H1 (cell line): Measurements from ENCODE around the gene JMJD7. TPM values are rescaled to one million over a fixed set of nuclear protein-coding genes. Genes with fewer than 3 reads are reported as not detected.

ENCODE experiments used
- BACH1 ChIP-seq: IDR thresholded peaks from 2 replicates; pipeline ENCODE4 v1.6.1; 2012; ENCODE audit warnings: low read length, improper control_type of control experiment
- CTBP2 ChIP-seq: IDR thresholded peaks from 2 replicates; pipeline ENCODE4 v1.7.0; 2011; ENCODE audit warnings: borderline replicate concordance, mild to moderate bottlenecking, moderate library complexity, mixed read lengths, low read length; ENCODE audit not compliant: insufficient read depth, insufficient read length
- GABPA ChIP-seq: IDR thresholded peaks from 2 replicates; pipeline ENCODE4 v1.6.1; 2011; ENCODE audit warnings: mild to moderate bottlenecking, low read length, moderate library complexity, borderline replicate concordance; ENCODE audit not compliant: insufficient read depth
- GTF2F1 ChIP-seq: IDR thresholded peaks from 2 replicates; pipeline ENCODE4 v1.6.1; 2012; ENCODE audit warnings: low read depth, low read length, improper control_type of control experiment, borderline replicate concordance
- HDAC6 ChIP-seq: IDR thresholded peaks from one replicate; pipeline ENCODE4 v1.7.1; 2012; ENCODE audit warnings: low read depth, mild to moderate bottlenecking, inconsistent platforms, low read length, moderate library complexity
- KDM1A ChIP-seq: fragments of 200-600, 300-600 bp; sonication (generic); IDR thresholded peaks from 2 replicates; pipeline ENCODE4 v1.7.1; 2016; ENCODE audit warnings: mild to moderate bottlenecking, low read length, borderline replicate concordance
- KDM5A ChIP-seq: fragments of 200-600 bp; IDR thresholded peaks from 2 replicates; pipeline ENCODE4 v1.7.1; 2012; ENCODE audit warnings: mild to moderate bottlenecking, low read length, inconsistent platforms, mixed read lengths
- POLR2A ChIP-seq, 2 experiments: IDR thresholded peaks; 1 replicate in 1 of 2; 2 replicates in 1 of 2; pipeline ENCODE4 v1.6.1; 2011; ENCODE audit warnings: low read depth in 2 of 2, low read length in 2 of 2, mild to moderate bottlenecking in 2 of 2; ENCODE audit errors: control extremely low read depth in 1 of 2
- SP2 ChIP-seq: IDR thresholded peaks from 2 replicates; pipeline ENCODE4 v1.6.1; 2012; ENCODE audit warnings: mild to moderate bottlenecking, low read length, inconsistent platforms
- TBP ChIP-seq: IDR thresholded peaks from 2 replicates; pipeline ENCODE4 v1.6.1; 2011; ENCODE audit warnings: low read depth, low read length, improper control_type of control experiment
- YY1 ChIP-seq: IDR thresholded peaks from 2 replicates; pipeline ENCODE4 v1.6.1; 2011; ENCODE audit warnings: low read depth, mild to moderate bottlenecking, low read length
- polyA plus RNA-seq, 7 experiments: library from polyadenylated mRNA; depleted of rRNA in 3 of 7; stranded (reverse) in 5 of 7; unstranded in 2 of 7; fragments of >200 nt in 5 of 7; fragments of 200-250 nt in 2 of 7; gene quantifications; 1 replicate in 5 of 7; 2 replicates in 1 of 7; 4 replicates in 1 of 7; pipeline versions ENCODE4 v1.2.1 to v1.2.3, GENCODE V29; 2011 to 2013; ENCODE audit warnings: missing spikeins in 2 of 7, mixed read lengths in 2 of 7
- total RNA-seq: library from RNA; stranded (reverse); fragmentation: NEBNext Ultra II Directional; extraction: Animal tissue kit (Norgen Biotek cat#: 25700); gene quantifications from 2 replicates; pipeline ENCODE4 v1.2.1, GENCODE V29; 2021
- TF ChIP-seq, protein P1 (sequence below): fragments of 300-600 bp; sonication (generic); IDR thresholded peaks from 2 replicates; pipeline ENCODE4 v1.7.1; 2012; ENCODE audit warnings: low read length, moderate library complexity, mild to moderate bottlenecking, inconsistent platforms; ENCODE audit not compliant: insufficient replicate concordance

Gene JMJD7
- total and polyA plus RNA-seq, 2 of the 8 experiments (the other 6 are each of a cell fraction or from before 2014, with no cell fraction given) = 15.0 to 20.0 TPM

DNA sequence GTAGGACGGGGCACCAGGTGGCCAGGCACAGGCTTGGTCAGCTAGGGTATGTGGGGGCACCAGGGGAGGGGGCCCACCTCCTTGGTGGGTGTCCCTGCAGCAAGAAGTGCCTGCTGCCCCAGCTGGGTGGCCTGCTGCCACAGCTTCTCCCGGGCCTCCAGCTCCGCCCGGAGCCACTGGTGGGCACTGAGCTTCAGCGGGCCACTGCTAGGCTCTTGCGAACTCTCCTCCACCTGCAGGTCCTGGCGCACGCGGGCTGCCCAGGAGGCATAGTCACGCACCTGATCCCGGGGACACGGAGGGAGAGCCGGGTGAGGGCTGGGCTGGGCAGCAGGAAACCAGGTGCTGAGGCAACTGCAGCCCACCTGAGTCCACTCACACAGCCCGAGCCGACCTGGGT, 40.4 kb downstream of the JMJD7 start (continued):
- TF ChIP-seq, protein P1, sequence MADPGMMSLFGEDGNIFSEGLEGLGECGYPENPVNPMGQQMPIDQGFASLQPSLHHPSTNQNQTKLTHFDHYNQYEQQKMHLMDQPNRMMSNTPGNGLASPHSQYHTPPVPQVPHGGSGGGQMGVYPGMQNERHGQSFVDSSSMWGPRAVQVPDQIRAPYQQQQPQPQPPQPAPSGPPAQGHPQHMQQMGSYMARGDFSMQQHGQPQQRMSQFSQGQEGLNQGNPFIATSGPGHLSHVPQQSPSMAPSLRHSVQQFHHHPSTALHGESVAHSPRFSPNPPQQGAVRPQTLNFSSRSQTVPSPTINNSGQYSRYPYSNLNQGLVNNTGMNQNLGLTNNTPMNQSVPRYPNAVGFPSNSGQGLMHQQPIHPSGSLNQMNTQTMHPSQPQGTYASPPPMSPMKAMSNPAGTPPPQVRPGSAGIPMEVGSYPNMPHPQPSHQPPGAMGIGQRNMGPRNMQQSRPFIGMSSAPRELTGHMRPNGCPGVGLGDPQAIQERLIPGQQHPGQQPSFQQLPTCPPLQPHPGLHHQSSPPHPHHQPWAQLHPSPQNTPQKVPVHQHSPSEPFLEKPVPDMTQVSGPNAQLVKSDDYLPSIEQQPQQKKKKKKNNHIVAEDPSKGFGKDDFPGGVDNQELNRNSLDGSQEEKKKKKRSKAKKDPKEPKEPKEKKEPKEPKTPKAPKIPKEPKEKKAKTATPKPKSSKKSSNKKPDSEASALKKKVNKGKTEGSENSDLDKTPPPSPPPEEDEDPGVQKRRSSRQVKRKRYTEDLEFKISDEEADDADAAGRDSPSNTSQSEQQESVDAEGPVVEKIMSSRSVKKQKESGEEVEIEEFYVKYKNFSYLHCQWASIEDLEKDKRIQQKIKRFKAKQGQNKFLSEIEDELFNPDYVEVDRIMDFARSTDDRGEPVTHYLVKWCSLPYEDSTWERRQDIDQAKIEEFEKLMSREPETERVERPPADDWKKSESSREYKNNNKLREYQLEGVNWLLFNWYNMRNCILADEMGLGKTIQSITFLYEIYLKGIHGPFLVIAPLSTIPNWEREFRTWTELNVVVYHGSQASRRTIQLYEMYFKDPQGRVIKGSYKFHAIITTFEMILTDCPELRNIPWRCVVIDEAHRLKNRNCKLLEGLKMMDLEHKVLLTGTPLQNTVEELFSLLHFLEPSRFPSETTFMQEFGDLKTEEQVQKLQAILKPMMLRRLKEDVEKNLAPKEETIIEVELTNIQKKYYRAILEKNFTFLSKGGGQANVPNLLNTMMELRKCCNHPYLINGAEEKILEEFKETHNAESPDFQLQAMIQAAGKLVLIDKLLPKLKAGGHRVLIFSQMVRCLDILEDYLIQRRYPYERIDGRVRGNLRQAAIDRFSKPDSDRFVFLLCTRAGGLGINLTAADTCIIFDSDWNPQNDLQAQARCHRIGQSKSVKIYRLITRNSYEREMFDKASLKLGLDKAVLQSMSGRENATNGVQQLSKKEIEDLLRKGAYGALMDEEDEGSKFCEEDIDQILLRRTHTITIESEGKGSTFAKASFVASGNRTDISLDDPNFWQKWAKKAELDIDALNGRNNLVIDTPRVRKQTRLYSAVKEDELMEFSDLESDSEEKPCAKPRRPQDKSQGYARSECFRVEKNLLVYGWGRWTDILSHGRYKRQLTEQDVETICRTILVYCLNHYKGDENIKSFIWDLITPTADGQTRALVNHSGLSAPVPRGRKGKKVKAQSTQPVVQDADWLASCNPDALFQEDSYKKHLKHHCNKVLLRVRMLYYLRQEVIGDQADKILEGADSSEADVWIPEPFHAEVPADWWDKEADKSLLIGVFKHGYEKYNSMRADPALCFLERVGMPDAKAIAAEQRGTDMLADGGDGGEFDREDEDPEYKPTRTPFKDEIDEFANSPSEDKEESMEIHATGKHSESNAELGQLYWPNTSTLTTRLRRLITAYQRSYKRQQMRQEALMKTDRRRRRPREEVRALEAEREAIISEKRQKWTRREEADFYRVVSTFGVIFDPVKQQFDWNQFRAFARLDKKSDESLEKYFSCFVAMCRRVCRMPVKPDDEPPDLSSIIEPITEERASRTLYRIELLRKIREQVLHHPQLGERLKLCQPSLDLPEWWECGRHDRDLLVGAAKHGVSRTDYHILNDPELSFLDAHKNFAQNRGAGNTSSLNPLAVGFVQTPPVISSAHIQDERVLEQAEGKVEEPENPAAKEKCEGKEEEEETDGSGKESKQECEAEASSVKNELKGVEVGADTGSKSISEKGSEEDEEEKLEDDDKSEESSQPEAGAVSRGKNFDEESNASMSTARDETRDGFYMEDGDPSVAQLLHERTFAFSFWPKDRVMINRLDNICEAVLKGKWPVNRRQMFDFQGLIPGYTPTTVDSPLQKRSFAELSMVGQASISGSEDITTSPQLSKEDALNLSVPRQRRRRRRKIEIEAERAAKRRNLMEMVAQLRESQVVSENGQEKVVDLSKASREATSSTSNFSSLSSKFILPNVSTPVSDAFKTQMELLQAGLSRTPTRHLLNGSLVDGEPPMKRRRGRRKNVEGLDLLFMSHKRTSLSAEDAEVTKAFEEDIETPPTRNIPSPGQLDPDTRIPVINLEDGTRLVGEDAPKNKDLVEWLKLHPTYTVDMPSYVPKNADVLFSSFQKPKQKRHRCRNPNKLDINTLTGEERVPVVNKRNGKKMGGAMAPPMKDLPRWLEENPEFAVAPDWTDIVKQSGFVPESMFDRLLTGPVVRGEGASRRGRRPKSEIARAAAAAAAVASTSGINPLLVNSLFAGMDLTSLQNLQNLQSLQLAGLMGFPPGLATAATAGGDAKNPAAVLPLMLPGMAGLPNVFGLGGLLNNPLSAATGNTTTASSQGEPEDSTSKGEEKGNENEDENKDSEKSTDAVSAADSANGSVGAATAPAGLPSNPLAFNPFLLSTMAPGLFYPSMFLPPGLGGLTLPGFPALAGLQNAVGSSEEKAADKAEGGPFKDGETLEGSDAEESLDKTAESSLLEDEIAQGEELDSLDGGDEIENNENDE = no peak
- TF ChIP-seq SP2 = no peak
- TF ChIP-seq HDAC6 = no peak
- TF ChIP-seq YY1 = no peak
- no peak for TF ChIP-seq GTF2F1
- no peak for TF ChIP-seq TBP
- TF ChIP-seq GABPA = no peak
- no peak for TF ChIP-seq KDM1A
- TF ChIP-seq POLR2A (IDR thresholded peaks at IDR 0.05; ENCODE audit: control extremely low read depth in 1 of 2, low read depth in 2 of 2, low read length in 2 of 2) = no peak
- TF ChIP-seq KDM5A = no peak
- TF ChIP-seq BACH1 = no peak
- TF ChIP-seq CTBP2 = no peak
